Thymus (tissue), 11 donors: ENCODE measurements around the gene OVAAL. TPM values are rescaled to one million over a fixed set of nuclear protein-coding genes. Genes with fewer than 3 reads are reported as not detected.
"Not testable (repeated sequence)": the region's sequence is repeated elsewhere in the genome, so short reads cannot be mapped to it uniquely, and the experiment has no call there.

Experiments
- DNase-seq, 9 donors: peaks; one replicate each; pipeline ENCODE4 v3.0.0-alpha.2; 2013; ENCODE audit warnings: low spot score in 9 of 9, low read depth in 6 of 9, missing footprints in 1 of 9
- H3K27ac ChIP-seq, 2 donors: one replicate each; pipeline ENCODE4 v1.5.1; 2013; ENCODE audit warnings: control low read depth in 1 of 2, low read depth in 1 of 2, low read length in 1 of 2, mild to moderate bottlenecking in 1 of 2, moderate library complexity in 1 of 2
- H3K27me3 ChIP-seq, 2 donors: one replicate each; pipeline ENCODE4 v1.5.1; 2013; ENCODE audit warnings: low read length in 1 of 2; ENCODE audit not compliant: control insufficient read depth in 2 of 2, insufficient read depth in 1 of 2
- H3K36me3 ChIP-seq, 2 donors: one replicate each; pipeline ENCODE4 v1.5.1; 2013; ENCODE audit warnings: low read length in 1 of 2, mild to moderate bottlenecking in 1 of 2, moderate library complexity in 1 of 2; ENCODE audit not compliant: control insufficient read depth in 2 of 2, insufficient read depth in 2 of 2
- H3K4me1 ChIP-seq, 2 donors: one replicate each; pipeline ENCODE4 v1.5.1; 2013; ENCODE audit warnings: low read length in 2 of 2; ENCODE audit not compliant: control insufficient read depth in 2 of 2, insufficient read depth in 2 of 2
- H3K4me3 ChIP-seq, 2 donors: one replicate each; pipeline ENCODE4 v1.5.1; 2013; ENCODE audit warnings: low read length in 2 of 2, control low read depth in 1 of 2, mild to moderate bottlenecking in 1 of 2
- H3K9me3 ChIP-seq, 2 donors: one replicate each; pipeline ENCODE4 v1.5.1; 2013; ENCODE audit warnings: low read length in 1 of 2, mild to moderate bottlenecking in 1 of 2; ENCODE audit not compliant: control insufficient read depth in 2 of 2, insufficient read depth in 1 of 2
- WGBS: extraction: QIAGEN DNeasy Blood & Tissue Kit; methylation state at CpG from one replicate; pipeline ENCODE4 v1.1.7; 2013; 5-methylcytosine and 5-hydroxymethylcytosine counted together
- polyA plus RNA-seq: library from polyadenylated mRNA; stranded (reverse); fragments of 200-250 nt; gene quantifications from one replicate; pipeline ENCODE4 v1.2.3, GENCODE V29; 2013
- total RNA-seq: library from RNA; stranded (reverse); fragments of 120-200 nt; gene quantifications from one replicate; pipeline ENCODE4 v1.2.4, GENCODE V29; 2013
- donor health status: healthy.

Gene OVAAL
- total and polyA plus RNA-seq, 2 donors = 0.05 to 0.14 TPM

DNA sequence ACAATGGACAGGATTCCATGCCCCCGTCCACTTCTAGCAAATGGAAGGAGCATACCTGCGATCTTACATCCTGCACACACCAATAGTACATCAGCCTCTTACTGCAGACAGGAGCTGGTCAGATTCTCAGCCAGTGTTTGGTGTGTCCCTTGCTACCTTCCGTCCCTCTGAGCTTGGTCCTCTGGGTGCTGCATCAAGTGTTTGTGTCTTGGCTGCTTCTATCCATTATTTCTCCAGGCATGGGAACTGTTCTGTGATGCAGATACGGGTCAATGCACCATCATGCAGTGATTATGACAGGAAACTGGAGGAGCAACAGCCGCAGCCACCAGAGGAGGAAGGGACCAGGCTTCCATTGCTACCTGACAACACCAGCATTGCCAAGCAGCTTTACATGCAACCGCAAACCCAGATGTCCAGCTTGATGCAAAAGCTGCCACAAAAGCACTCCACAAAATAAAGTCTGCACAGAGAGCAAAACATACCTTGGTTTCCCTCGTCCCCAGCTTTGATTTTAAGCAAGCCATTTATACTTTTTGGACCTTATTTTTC is 21.9 kb upstream of the OVAAL start:
- Histone ChIP-seq H3K36me3 (no peaks in the 10 kb centered on the region), H3K27ac (no peak overlapping the region), H3K4me3 (no peak overlapping the region), H3K27me3 (no peaks in the 10 kb centered on the region), H3K9me3 (no peaks in the 10 kb centered on the region), H3K4me1 (no peaks in the 10 kb centered on the region)
- WGBS = 95% methylated on average over 7 of the region's 7 CpGs
- no peak for DNase-seq

DNA sequence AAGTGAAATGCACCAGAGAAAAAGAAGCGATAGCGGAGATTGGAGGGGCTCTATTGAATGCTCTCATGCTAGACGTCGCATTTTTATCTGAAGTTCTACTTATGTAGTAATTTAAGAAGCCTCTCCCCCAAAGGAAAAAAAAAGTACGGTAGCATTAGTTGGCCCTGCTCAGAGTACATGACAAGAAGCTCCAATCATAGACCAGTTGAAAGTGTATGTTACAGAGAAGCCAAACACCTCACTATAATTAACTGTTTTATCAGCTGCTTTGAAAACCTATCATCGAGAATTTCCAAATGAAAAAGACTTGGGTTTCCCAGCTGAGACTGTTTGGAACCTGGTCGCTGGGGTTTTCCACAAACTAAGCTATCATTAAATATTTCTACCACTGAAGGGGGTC is 19.6 kb upstream of the OVAAL start:
- no peak for DNase-seq
- Histone ChIP-seq H3K27me3 (no peaks in the 10 kb centered on the region), H3K27ac (no peak overlapping the region), H3K36me3 (no peaks in the 10 kb centered on the region), H3K9me3 (no peaks in the 10 kb centered on the region), H3K4me3 (no peak overlapping the region), H3K4me1 (peaks cover 0 to 2% of the 10 kb centered on the region in 2 donors)
- 94% methylated on average over 7 of the region's 7 CpGs for whole genome bisulfite sequencing

- 94% methylated on average over 14 of the region's 14 CpGs for WGBS
- no peaks in the 10 kb centered on the region for H3K9me3 ChIP-seq
- no peaks in the 10 kb centered on the region for H3K36me3 ChIP-seq
- DNase-seq = no peak
- H3K27ac ChIP-seq = no peak overlapping the region
- H3K27me3 ChIP-seq = no peaks in the 10 kb centered on the region
- H3K4me3 ChIP-seq = no peak overlapping the region
- peaks cover 0 to 2% of the 10 kb centered on the region in 2 donors for H3K4me1 ChIP-seq
These were observed 17.8 kb upstream of the OVAAL start for GRCh38 chr1:180540697-180541594.

DNA sequence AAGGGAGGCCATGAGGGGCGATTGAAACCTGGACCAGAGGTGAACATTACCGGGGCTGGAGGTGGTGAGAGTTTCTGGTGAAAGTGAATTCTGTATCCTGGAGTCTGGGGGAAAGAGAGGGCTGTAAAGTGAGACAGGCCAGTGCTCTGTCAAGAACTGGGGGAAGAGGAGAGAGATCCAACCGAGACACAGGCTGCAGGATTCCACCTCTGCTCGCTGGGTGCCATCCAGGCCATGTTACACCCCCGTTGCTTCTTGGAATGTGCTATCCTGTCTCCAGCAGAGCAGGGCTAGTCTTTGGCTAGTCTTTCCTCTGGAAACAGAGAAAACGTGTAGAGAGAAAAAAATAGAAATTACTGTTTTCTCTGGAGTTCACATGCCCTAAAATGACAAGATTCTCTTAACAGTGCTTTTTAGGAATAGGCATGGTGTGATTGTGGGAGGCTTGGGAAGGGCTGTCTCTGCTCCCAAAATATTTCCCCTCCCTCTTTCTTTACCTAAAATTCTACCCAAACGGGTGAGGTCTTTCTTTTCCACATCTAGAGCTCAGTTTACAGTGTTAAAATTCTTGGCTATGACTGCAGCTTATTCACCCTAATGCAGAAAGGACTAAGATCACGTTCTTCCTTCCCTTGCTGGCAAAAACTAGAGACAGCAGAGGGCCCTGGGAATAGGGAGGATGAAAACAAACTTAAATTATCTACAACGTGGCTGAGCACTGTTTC is 16.5 kb upstream of the OVAAL start:
- no peaks in the 10 kb centered on the region for H3K36me3 ChIP-seq
- no peaks in the 10 kb centered on the region for H3K9me3 ChIP-seq
- no peaks in the 10 kb centered on the region for H3K27me3 ChIP-seq
- H3K4me3 ChIP-seq = no peak overlapping the region
- H3K27ac ChIP-seq = peak overlapping the region in 1 of 2 donors; percentile 24
- WGBS = 89% methylated on average over 9 of the region's 9 CpGs
- peaks cover 0 to 2% of the 10 kb centered on the region in 2 donors for H3K4me1 ChIP-seq
- DNase-seq = no peak

DNA sequence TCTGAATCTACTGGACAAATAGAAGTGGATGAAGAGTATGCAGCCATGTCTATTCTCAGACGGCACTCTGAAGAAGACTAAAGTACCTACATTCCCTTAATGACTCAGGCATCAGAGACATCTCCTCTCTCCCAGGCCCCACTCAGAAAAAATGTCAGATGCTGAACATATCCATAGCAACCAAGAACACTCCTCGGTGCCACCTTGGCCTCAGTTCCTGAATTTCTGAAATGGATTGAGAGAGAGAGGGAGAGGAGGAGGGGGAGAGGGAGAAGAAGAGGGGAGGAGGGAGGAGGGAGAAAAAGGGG is 16.0 kb upstream of the OVAAL start:
- H3K4me3 ChIP-seq = no peak overlapping the region
- peaks cover 0 to 2% of the 10 kb centered on the region in 2 donors for H3K4me1 ChIP-seq
- H3K36me3 ChIP-seq = no peaks in the 10 kb centered on the region
- H3K27me3 ChIP-seq = no peaks in the 10 kb centered on the region
- WGBS = 93% methylated on average over 2 of the region's 2 CpGs
- DNase-seq = no peak
- no peaks in the 10 kb centered on the region for H3K9me3 ChIP-seq
- no peak overlapping the region for H3K27ac ChIP-seq

GRCh38 chr1:180544050-180544449 is 14.7 kb upstream of the OVAAL start:
- Histone ChIP-seq H3K27me3 (no peaks in the 10 kb centered on the region), H3K4me3 (no peak overlapping the region), H3K36me3 (no peaks in the 10 kb centered on the region), H3K4me1 (peaks cover 0 to 2% of the 10 kb centered on the region in 2 donors), H3K9me3 (no peaks in the 10 kb centered on the region), H3K27ac (no peak overlapping the region)
- WGBS = 93% methylated on average over 4 of the region's 4 CpGs
- no peak for DNase-seq

DNA sequence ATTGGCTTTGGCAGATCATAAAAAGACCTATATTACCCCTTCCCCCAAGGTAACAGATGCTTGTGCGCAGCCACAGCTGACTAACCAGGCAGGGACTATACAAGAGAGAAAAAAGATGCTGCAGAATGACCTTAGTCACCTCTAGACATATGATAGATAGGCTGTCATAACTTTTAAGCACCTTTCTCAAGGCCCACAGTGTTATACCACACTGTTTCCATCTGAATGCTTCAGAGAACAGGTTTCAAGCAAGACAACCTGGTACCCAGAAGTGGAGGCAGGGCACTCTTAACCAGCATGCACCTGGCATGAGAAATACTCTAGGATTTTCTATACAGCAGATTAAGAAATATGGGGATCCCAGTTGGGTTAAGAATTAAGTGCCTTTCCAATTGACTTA is 12.8 kb upstream of the OVAAL start:
- Histone ChIP-seq H3K36me3 (no peaks in the 10 kb centered on the region), H3K27me3 (no peaks in the 10 kb centered on the region), H3K27ac (no peak overlapping the region), H3K4me1 (peaks cover 0 to 2% of the 10 kb centered on the region in 2 donors), H3K9me3 (no peaks in the 10 kb centered on the region), H3K4me3 (no peak overlapping the region)
- 98% methylated on average over 1 of the region's 1 CpG for WGBS
- DNase-seq = no peak

GRCh38 chr1:180548686-180549317 is 10.0 kb upstream of the OVAAL start:
- H3K4me3 ChIP-seq = no peak overlapping the region
- no peaks in the 10 kb centered on the region for H3K9me3 ChIP-seq
- no peaks in the 10 kb centered on the region for H3K36me3 ChIP-seq
- no peak overlapping the region for H3K27ac ChIP-seq
- no peaks in the 10 kb centered on the region for H3K27me3 ChIP-seq
- no peaks in the 10 kb centered on the region for H3K4me1 ChIP-seq
- WGBS = 95% methylated on average over 7 of the region's 7 CpGs
- DNase-seq = no peak

DNA sequence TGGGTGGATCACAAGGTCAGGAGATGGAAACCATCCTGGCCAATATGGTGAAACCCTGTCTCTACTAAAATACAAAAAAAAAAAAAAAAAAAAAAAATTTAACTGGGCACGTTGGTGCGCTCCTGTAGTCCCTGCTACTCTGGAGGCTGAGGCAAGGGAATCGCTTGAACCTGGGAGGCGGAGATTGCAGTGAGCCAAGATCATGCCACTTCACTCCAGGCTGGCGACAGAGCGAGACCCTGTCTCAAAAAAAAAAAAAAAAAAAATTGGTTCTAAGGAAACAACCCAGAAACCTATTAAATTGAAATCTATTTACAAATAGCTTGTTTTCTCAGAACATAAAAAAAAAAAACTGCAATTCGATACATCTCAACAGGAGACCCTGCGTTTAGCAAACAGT is 9.0 kb upstream of the OVAAL start:
- H3K27ac ChIP-seq, H3K27me3 ChIP-seq, H3K9me3 ChIP-seq, H3K4me1 ChIP-seq, DNase-seq, H3K4me3 ChIP-seq, H3K36me3 ChIP-seq: not testable (repeated sequence)
- 96% methylated on average over 8 of the region's 8 CpGs for WGBS
